ENCODE data around the gene JAKMIP1. TPM values are rescaled to one million over a fixed set of nuclear protein-coding genes. Genes with fewer than 3 reads are reported as not detected.

Gene JAKMIP1
- total RNA-seq, 2 experiments from 2014 or later = 5.6 to 6.3 TPM

DNA sequence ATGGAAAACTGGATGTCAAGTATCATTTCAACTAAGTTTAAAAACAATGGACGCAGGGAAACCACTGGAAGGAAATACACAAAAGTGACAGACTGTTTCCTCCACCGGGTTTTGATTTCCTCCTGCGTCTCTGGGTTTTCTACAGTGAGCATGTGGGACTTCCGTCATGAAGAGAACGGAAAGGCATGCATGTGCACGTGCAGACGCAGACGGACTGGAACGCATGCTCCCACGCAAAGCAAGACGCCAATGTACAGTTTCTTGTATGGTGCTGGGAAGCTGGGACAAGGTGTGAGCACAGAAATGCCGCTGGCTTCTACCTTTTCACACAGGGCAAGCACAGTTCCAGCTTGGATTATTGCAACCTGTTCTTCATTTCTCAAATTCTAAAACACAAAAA is 151.8 kb downstream of the JAKMIP1 start:
- no peaks in the 10 kb centered on the region for H3K4me1 Mint-ChIP-seq (ENCODE audit: low read depth)
- no peaks in the 10 kb centered on the region for H3K36me3 Mint-ChIP-seq (ENCODE audit: low read depth)
- TF ChIP-seq, protein P1, sequence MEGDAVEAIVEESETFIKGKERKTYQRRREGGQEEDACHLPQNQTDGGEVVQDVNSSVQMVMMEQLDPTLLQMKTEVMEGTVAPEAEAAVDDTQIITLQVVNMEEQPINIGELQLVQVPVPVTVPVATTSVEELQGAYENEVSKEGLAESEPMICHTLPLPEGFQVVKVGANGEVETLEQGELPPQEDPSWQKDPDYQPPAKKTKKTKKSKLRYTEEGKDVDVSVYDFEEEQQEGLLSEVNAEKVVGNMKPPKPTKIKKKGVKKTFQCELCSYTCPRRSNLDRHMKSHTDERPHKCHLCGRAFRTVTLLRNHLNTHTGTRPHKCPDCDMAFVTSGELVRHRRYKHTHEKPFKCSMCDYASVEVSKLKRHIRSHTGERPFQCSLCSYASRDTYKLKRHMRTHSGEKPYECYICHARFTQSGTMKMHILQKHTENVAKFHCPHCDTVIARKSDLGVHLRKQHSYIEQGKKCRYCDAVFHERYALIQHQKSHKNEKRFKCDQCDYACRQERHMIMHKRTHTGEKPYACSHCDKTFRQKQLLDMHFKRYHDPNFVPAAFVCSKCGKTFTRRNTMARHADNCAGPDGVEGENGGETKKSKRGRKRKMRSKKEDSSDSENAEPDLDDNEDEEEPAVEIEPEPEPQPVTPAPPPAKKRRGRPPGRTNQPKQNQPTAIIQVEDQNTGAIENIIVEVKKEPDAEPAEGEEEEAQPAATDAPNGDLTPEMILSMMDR (IDR thresholded peaks at IDR 0.05) = no peak
- no peak overlapping the region for H3K27ac Mint-ChIP-seq
- H3K27me3 Mint-ChIP-seq = peaks cover 5% of the 10 kb centered on the region
- intact Hi-C loops (cut with micrococcal nuclease) = no loop called here
- no peaks in the 10 kb centered on the region for H3K9me3 Mint-ChIP-seq
- POLR2A ChIA-PET = no interaction called here
- ATAC-seq (no peak), DNase-seq (no peak)
- CTCF ChIA-PET = no interaction called here
- H3K4me3 Mint-ChIP-seq = no peak overlapping the region

DNA sequence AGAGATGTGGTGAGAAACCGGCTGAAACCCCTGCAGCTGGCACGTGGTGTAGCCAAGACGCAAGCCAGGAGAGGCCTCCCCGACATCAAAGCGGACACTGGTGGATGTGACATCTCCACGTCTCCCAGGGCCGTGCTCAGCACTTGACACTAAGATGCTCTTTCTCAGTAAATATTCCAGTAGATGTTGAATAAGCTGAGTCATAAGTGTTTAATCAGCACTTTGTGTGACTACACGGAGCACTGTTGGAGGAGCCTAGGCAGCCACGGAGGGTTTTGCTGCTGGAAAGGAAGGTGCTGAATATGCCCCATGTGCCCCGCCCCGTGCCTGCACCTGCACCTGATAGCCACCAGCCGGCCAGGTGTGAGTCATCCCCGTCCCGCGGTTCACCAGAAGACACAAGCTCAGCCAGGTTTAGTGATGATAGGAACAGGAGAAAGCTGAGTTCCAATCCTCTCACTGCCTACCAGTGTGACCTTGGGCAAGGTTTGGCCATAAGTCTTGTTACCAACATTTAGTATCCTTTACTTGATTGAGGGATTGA is 153.1 kb downstream of the JAKMIP1 start:
- no peak for ATAC-seq
- TF ChIP-seq, protein P1 (IDR thresholded peaks at IDR 0.05) = no peak
- intact Hi-C loops (cut with micrococcal nuclease) = no loop called here
- POLR2A ChIA-PET = no interaction called here
- CTCF ChIA-PET = no interaction called here
- Mint-ChIP-seq H3K9me3 (no peaks in the 10 kb centered on the region), H3K36me3 (ENCODE audit: low read depth) (no peaks in the 10 kb centered on the region), H3K4me3 (no peak overlapping the region), H3K27ac (no peak overlapping the region), H3K27me3 (peaks cover 5% of the 10 kb centered on the region), H3K4me1 (ENCODE audit: low read depth) (peaks cover 5% of the 10 kb centered on the region)
- DNase-seq = peak; percentile 13

DNA sequence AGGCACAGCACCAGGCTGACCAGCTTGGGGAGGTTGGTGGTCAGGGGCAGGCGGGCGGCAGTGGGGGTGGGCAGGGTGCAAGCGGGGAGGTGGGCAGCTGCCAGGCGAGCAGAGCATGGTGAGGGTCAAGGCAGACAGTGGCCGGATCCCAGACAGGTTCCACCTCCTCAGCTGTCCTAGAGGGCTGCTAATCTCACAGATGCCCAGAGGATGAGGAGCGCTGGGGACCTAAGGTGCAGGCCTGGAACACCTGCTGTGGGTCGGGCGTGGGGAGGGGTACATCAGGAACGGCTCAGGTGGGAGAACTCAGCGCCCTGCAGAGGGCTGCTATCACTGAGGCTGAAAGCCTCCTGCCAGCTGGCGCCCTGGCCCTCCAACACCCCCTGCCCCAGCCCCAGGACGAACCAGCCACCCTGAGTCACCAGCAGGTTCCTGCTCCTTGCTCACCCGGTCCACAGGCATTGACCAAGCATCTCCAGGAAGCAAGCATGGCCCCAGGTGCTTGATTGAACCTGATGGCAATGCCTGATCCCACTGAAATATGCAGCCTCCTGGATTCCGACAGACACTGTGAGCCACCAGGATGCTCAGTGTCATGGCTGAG is 153.7 kb downstream of the JAKMIP1 start:
- DNase-seq (no peak), ATAC-seq (no peak)
- intact Hi-C loops (cut with micrococcal nuclease) = no loop called here
- CTCF ChIA-PET = no interaction called here
- Mint-ChIP-seq H3K4me1 (ENCODE audit: low read depth) (peaks cover 6% of the 10 kb centered on the region), H3K27ac (no peak overlapping the region), H3K36me3 (ENCODE audit: low read depth) (no peaks in the 10 kb centered on the region), H3K4me3 (no peak overlapping the region), H3K27me3 (peaks cover 5% of the 10 kb centered on the region), H3K9me3 (no peaks in the 10 kb centered on the region)
- POLR2A ChIA-PET = no interaction called here
- TF ChIP-seq, protein P1 (IDR thresholded peaks at IDR 0.05) = no peak

DNA sequence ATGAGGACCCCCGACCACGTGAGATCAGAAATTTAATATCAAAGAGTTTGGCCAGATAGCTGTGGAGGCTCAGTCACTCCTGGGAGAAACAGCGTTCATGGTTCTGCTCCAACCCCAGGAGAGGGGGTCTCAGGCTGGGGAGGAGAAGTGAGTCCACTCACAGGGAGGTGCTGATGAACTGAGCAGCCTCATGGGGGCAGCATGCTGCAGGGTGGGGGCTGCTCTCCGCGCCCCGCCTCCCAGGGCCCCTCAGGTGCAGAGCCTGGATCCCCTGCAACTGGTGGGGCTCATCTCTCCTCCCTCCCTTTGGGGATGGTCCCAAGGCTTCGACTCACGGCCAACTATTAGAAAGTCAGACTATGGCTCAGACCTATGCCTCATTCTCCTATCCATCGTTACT is 155.5 kb downstream of the JAKMIP1 start:
- CTCF ChIA-PET = no interaction called here
- intact Hi-C loops (cut with micrococcal nuclease) = no loop called here
- ATAC-seq = no peak
- no peak for DNase-seq
- Mint-ChIP-seq H3K4me3 (no peak overlapping the region), H3K27ac (no peak overlapping the region), H3K9me3 (no peaks in the 10 kb centered on the region), H3K27me3 (peaks cover 5% of the 10 kb centered on the region), H3K4me1 (ENCODE audit: low read depth) (peaks cover 8% of the 10 kb centered on the region), H3K36me3 (ENCODE audit: low read depth) (no peaks in the 10 kb centered on the region)
- TF ChIP-seq, protein P1 (IDR thresholded peaks at IDR 0.05) = no peak
- POLR2A ChIA-PET = no interaction called here

DNA sequence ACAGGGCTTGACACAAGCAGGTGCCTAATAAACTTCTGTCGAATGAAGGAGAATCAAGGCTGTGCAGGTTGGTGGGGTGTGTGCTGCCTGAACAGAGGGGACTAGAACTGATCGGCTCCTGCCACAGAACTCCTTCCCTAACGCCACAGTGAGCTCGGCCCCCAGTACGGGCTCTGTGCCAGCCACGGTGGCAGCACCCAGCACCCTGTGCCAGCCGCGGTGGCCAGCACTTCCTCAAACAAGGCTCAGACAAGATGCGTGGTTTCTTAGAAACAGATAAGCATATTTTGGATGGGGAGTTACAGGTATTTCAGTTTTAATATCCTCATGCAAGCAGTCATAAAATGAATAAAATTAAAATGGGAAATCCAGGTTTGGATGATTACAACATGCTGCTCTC is 156.1 kb downstream of the JAKMIP1 start:
- Mint-ChIP-seq H3K27me3 (peaks cover 5% of the 10 kb centered on the region), H3K27ac (no peak overlapping the region), H3K4me1 (ENCODE audit: low read depth) (peaks cover 8% of the 10 kb centered on the region), H3K4me3 (no peak overlapping the region), H3K36me3 (ENCODE audit: low read depth) (no peaks in the 10 kb centered on the region), H3K9me3 (no peaks in the 10 kb centered on the region)
- CTCF ChIA-PET = no interaction called here
- intact Hi-C loops (cut with micrococcal nuclease) = no loop called here
- no peak for DNase-seq
- no peak for ATAC-seq
- POLR2A ChIA-PET = no interaction called here
- TF ChIP-seq, protein P1 (IDR thresholded peaks at IDR 0.05) = no peak
